MCF 10A (cell line): Measurements from ENCODE around the gene POU2AF1. TPM values are rescaled to one million over a fixed set of nuclear protein-coding genes. Genes with fewer than 3 reads are reported as not detected.
"Not testable (repeated sequence)": the region's sequence is repeated elsewhere in the genome, so short reads cannot be mapped to it uniquely, and the experiment has no call there.

Experiments used
- BruUV-seq: library from RNA; stranded (reverse); fragments of 400-500 nt; replicated peaks from 2 replicates; lab custom pipeline; 2021; lab: Mats Ljungman, UMichigan
- CTCF ChIA-PET: fragments of 300-600 bp; sonication (Branson Sonifier 250); formaldehyde crosslinking; extraction: SDS; loops from one replicate; lab custom pipeline; 2021; ENCODE audit warnings: antibody characterized with exemption, inconsistent platforms; lab: Yijun Ruan, JAX
- POLR2A ChIA-PET: fragments of 300-600, 350-650 bp; sonication (Branson Sonifier 250); formaldehyde crosslinking; extraction: SDS; loops from one replicate; lab custom pipeline; 2020; ENCODE audit warnings: antibody characterized with exemption, inconsistent platforms; lab: Yijun Ruan, JAX
- DNase-seq: peaks from one replicate; pipeline ENCODE4 v3.0.0-alpha.2; 2018; ENCODE audit not compliant: unreplicated experiment
- H3K27ac Mint-ChIP-seq: one replicate; pipeline ENCODE4 v1.8.0; 2022; ENCODE audit warnings: mild to moderate bottlenecking, low read depth, mixed read lengths; ENCODE audit not compliant: unreplicated experiment
- H3K27me3 Mint-ChIP-seq: one replicate; pipeline ENCODE4 v1.8.0; 2022; ENCODE audit warnings: mixed read lengths; ENCODE audit not compliant: insufficient read depth, unreplicated experiment
- H3K36me3 Mint-ChIP-seq: one replicate; pipeline ENCODE4 v1.8.0; 2022; ENCODE audit warnings: mild to moderate bottlenecking, moderate library complexity, mixed read lengths; ENCODE audit not compliant: insufficient read depth, unreplicated experiment
- H3K4me1 Mint-ChIP-seq: one replicate; pipeline ENCODE4 v1.8.0; 2022; ENCODE audit warnings: mixed read lengths; ENCODE audit not compliant: insufficient read depth, unreplicated experiment
- H3K4me3 Mint-ChIP-seq: one replicate; pipeline ENCODE4 v1.8.0; 2022; ENCODE audit warnings: mild to moderate bottlenecking, moderate library complexity, mixed read lengths; ENCODE audit not compliant: unreplicated experiment
- H3K9me3 Mint-ChIP-seq: one replicate; pipeline ENCODE4 v1.8.0; 2022; ENCODE audit warnings: mixed read lengths; ENCODE audit not compliant: unreplicated experiment
- CTCF ChIP-seq: fragments of 200-600 bp; IDR thresholded peaks from one replicate; pipeline ENCODE4 v1.8.0; 2022; ENCODE audit warnings: antibody characterized with exemption, mild to moderate bottlenecking; ENCODE audit not compliant: unreplicated experiment
- intact Hi-C: fragments of 100-400 bp; cut with micrococcal nuclease; formaldehyde crosslinking; loops from 2 replicates; pipeline ENCODE4 v1.14.1; 2022
- total RNA-seq: library from RNA; stranded (reverse); gene quantifications from 2 replicates; pipeline ENCODE4 v1.2.3, GENCODE V29; 2022

Gene POU2AF1
- total RNA-seq, 1 experiment from 2014 or later: not detected

DNA sequence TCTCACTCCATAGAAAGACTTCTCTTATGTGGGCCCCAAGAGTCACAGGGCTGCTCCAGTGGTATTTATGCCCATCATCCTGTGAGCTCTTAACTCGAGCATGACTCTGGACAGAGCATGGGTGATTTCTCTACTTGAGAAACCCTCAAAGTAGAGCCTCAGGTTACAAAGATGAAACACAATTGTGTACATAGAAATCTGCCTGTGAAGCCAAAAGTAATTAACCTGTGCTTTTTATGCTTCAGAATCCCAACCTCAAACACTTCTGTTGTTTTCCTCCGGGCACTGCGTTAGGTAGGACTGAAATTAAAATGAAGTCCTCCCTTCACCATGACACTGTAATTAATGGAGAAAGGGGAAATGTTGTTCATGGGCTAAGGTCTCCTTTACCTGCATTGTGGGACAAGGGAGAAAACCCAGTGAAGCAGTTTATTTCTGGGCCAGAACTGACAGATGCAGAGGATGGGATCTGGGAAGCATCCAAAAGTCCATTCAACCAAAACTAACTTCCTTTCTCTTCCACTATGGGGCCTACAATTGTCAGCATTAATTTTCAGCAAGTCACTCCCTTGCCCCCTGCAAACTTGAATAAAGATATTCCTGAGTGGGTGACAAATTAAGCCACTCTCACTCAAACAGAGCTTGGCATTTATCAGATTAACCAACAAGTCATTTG is 24.1 kb upstream of the POU2AF1 start:
- BruUV-seq: no TSS peak
- H3K36me3 Mint-ChIP-seq: no peaks in the 10 kb centered on the region
- no peaks in the 10 kb centered on the region for H3K9me3 Mint-ChIP-seq
- no peak overlapping the region for H3K27ac Mint-ChIP-seq
- DNase-seq: no peak
- ChIA-PET POLR2A (no interaction called here), CTCF (interaction anchor here (1.0 kb wide), 1 partner anchor 43 kb away, joined by 4 read pairs; no protein-coding TSS in a partner anchor)
- TF ChIP-seq CTCF: no peak
- no peaks in the 10 kb centered on the region for H3K4me1 Mint-ChIP-seq
- H3K27me3 Mint-ChIP-seq: no peaks in the 10 kb centered on the region
- no peak overlapping the region for H3K4me3 Mint-ChIP-seq
- intact Hi-C loops: no loop called here

DNA sequence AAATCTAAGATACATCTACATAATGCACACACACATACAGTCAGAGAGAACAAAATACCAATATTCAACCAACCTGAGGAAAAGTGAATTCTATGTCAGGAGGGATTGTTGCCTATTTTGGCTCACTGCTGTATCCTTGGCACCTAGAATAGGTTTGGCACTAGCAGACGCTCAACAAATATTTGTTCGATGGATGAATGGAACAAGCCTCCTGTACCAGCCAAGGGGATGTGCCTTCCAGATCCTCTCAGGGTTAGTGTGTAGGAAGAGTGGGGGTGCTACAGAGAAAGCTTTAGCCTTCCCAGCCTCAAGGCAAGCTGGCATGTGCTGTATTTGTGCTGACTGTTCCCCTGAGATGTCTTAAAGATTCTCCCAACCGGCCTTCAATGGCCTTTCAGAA is 23.3 kb upstream of the POU2AF1 start:
- no peaks in the 10 kb centered on the region for H3K27me3 Mint-ChIP-seq
- BruUV-seq: no TSS peak
- no peak overlapping the region for H3K27ac Mint-ChIP-seq
- TF ChIP-seq CTCF: no peak
- no peak overlapping the region for H3K4me3 Mint-ChIP-seq
- DNase-seq: no peak
- no peaks in the 10 kb centered on the region for H3K36me3 Mint-ChIP-seq
- intact Hi-C loops: no loop called here
- CTCF ChIA-PET: no interaction called here
- no peaks in the 10 kb centered on the region for H3K4me1 Mint-ChIP-seq
- no peaks in the 10 kb centered on the region for H3K9me3 Mint-ChIP-seq
- POLR2A ChIA-PET: no interaction called here

- H3K27me3 Mint-ChIP-seq, BruUV-seq, H3K27ac Mint-ChIP-seq, intact Hi-C loops, POLR2A ChIA-PET, DNase-seq, CTCF ChIA-PET, H3K9me3 Mint-ChIP-seq, H3K4me3 Mint-ChIP-seq, H3K36me3 Mint-ChIP-seq, H3K4me1 Mint-ChIP-seq: not testable (repeated sequence)
These were observed 22.9 kb upstream of the POU2AF1 start for GRCh38 chr11:111401957-111402356.

DNA sequence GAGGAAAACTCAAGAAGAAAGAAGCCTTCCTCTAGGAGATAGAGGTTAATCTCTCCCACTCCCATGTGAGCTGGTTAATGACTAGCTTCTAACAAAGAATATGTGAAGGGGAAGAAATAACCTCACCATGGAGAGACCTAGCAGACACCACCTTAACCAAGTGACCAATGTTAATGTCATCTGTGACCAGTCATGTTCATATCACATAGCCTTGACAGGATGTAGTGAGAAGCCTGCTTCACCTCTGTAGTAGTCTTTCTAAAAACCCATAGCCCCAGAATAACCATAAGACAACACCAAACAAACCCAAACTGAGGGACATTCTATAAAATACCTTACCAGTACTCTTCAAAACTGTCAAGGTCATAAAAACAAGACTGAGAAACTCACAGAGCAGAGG is 21.5 kb upstream of the POU2AF1 start:
- Mint-ChIP-seq H3K27me3 (no peaks in the 10 kb centered on the region), H3K9me3 (no peaks in the 10 kb centered on the region), H3K4me3 (no peak overlapping the region)

More for the DNA sequence above, 21.5 kb upstream of the POU2AF1 start:
- no peak for DNase-seq
- intact Hi-C loops: no loop called here
- BruUV-seq: no TSS peak
- no peak overlapping the region for H3K27ac Mint-ChIP-seq
- TF ChIP-seq CTCF: no peak
- H3K36me3 Mint-ChIP-seq: no peaks in the 10 kb centered on the region
- CTCF ChIA-PET: interaction anchor here (0.6 to 1.2 kb wide), 2 partner anchors 17 to 50 kb away, joined by 3 to 5 read pairs; no protein-coding TSS in a partner anchor
- POLR2A ChIA-PET: interaction anchor here (0.7 kb wide), 1 partner anchor 655 kb away, joined by 4 read pairs; no protein-coding TSS in a partner anchor
- H3K4me1 Mint-ChIP-seq: no peaks in the 10 kb centered on the region
